HL-60 (cell line): Measurements from ENCODE around the gene ATP1A2.

Experiments used
- DNase-seq, 2 experiments: peaks; one replicate each; pipeline ENCODE4 v3.0.0-alpha.2; 2010 to 2020; ENCODE audit warnings: low read depth in 1 of 2, low spot score in 1 of 2
- H3K27ac ChIP-seq: fragments of 250-450 bp; sonication (Bioruptor Pico); replicated peaks from 2 replicates; pipeline ENCODE4 v1.5.1; 2020; ENCODE audit warnings: mild to moderate bottlenecking, moderate library complexity
- H3K27me3 ChIP-seq: fragments of 250-450 bp; sonication (Bioruptor Pico); 2 replicates; pipeline ENCODE4 v1.5.1; 2021; ENCODE audit warnings: mild to moderate bottlenecking, moderate library complexity; ENCODE audit not compliant: insufficient read depth, poor library complexity, severe bottlenecking
- H3K4me3 ChIP-seq: replicated peaks from 2 replicates; pipeline ENCODE4 v1.5.1; 2011; ENCODE audit warnings: mild to moderate bottlenecking, control low read depth, low read length; ENCODE audit not compliant: insufficient read depth
- CTCF ChIP-seq: IDR thresholded peaks from one replicate; pipeline ENCODE4 v1.5.1; 2011; ENCODE audit warnings: low read length, control low read depth, inconsistent platforms; ENCODE audit not compliant: insufficient read depth
- GABPA ChIP-seq: IDR thresholded peaks from 2 replicates; pipeline ENCODE4 v1.6.1; 2012; ENCODE audit warnings: low read depth
- POLR2AphosphoS5 ChIP-seq: IDR thresholded peaks from 2 replicates; pipeline ENCODE4 v1.6.1; 2012; ENCODE audit warnings: low read depth
- REST ChIP-seq: IDR thresholded peaks from 2 replicates; pipeline ENCODE4 v1.6.1; 2012; ENCODE audit warnings: low read depth; ENCODE audit not compliant: insufficient replicate concordance
- SPI1 ChIP-seq: IDR thresholded peaks from 2 replicates; pipeline ENCODE4 v1.6.1; 2012; ENCODE audit warnings: low read depth, mild to moderate bottlenecking, borderline replicate concordance

The ATP1A2 gene

GRCh38 chr1:160166166-160166868 is 50.8 kb downstream of the ATP1A2 start:
- no peak overlapping the region for H3K27ac ChIP-seq
- peak in 1 of 2 experiments; percentile 59 for DNase-seq
- TF ChIP-seq POLR2AphosphoS5 (no peak), GABPA (no peak)
- no peak overlapping the region for H3K4me3 ChIP-seq
- H3K27me3 ChIP-seq, result no peaks in the 10 kb centered on the region

GRCh38 chr1:160167056-160167455 is 51.5 kb downstream of the ATP1A2 start:
- DNase-seq, result no peak
- H3K4me3 ChIP-seq, result no peak overlapping the region
- H3K27me3 ChIP-seq, result no peaks in the 10 kb centered on the region
- no peak overlapping the region for H3K27ac ChIP-seq
- TF ChIP-seq POLR2AphosphoS5, result no peak
- no peak for TF ChIP-seq GABPA
- no peak for TF ChIP-seq CTCF
- TF ChIP-seq SPI1, result no peak
- no peak for TF ChIP-seq REST

- Histone ChIP-seq H3K4me3 (no peak overlapping the region), H3K27me3 (no peaks in the 10 kb centered on the region), H3K27ac (no peak overlapping the region)
- DNase-seq, result no peak
- TF ChIP-seq GABPA (no peak), SPI1 (no peak)
These were observed 52.0 kb downstream of the ATP1A2 start for GRCh38 chr1:160167580-160167979.

- no peak for DNase-seq
- Histone ChIP-seq H3K27ac (no peak overlapping the region), H3K4me3 (no peak overlapping the region), H3K27me3 (no peaks in the 10 kb centered on the region)
- TF ChIP-seq GABPA, result no peak
- no peak for TF ChIP-seq REST
- TF ChIP-seq POLR2AphosphoS5, result no peak
- no peak for TF ChIP-seq SPI1
- TF ChIP-seq CTCF, result no peak
These were observed 52.5 kb downstream of the ATP1A2 start for GRCh38 chr1:160168016-160168415.
